GM18868 (cell line): ENCODE data around the gene S100A3.
A peak's percentile ranks its signal among the peaks of the same experiment; 100 is the strongest.
"Not testable (repeated sequence)": the region's sequence is repeated elsewhere in the genome, so short reads cannot be mapped to it uniquely, and the experiment has no call there.

ENCODE experiments used
- ATAC-seq: cut with Tn5 transposase; IDR thresholded peaks from one replicate; pipeline ENCODE4 v1.9.1; 2021; ENCODE audit warnings: mild to moderate bottlenecking, moderate library complexity; ENCODE audit not compliant: unreplicated experiment

Gene S100A3, protein sequence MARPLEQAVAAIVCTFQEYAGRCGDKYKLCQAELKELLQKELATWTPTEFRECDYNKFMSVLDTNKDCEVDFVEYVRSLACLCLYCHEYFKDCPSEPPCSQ

DNA sequence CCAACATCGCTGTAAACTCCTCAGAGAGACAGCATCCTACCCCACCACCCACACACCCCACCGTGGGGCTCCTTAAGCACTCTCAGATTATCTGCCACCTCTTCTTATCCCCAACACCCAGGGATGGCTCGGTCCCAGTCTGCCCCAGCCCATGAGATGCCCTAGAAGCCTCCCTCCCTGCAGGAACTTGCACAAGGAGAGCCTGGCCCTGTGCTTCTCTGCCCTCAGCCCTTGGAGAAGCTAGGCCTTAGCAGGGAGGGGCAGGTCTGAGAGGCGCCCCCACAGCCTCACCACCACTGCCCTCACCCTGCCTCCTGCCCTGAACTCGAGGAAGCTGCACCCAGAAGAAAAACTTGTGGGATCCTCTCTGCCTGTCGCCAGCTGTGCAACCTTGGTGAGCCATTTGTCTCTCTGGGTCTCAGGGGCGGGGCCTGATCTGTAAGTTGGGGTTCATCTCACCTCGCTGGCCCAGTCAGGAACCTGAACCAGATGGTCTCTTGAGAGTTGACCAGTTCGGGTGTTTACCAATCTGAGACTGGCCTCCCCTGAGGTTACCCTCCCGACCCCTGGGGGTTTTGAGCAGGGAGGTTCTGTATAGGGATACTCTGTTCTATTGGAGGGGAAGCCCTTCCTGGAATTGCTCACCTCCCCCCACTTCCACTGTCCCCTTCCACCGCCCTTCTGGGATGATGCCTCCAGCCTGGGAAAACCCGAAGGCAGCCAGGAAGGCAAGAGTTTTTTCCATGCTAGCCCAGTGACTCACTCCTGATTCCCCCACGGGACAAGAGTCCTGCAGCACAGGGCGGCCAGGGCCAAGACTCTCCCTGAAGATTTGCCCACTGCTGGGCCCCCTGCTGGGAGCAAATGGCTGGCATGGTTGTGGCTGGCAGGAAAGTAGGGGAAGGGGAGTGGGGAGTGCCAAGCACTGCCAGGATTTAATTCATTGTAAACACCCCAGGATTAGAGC lies at the start of gene S100A3:
TSS of gene S100A3 (minus strand) at position 537 of the 967 bp plus-strand sequence. CDS start 773 bp downstream, outside the sequence.
- ATAC-seq = no peak

DNA sequence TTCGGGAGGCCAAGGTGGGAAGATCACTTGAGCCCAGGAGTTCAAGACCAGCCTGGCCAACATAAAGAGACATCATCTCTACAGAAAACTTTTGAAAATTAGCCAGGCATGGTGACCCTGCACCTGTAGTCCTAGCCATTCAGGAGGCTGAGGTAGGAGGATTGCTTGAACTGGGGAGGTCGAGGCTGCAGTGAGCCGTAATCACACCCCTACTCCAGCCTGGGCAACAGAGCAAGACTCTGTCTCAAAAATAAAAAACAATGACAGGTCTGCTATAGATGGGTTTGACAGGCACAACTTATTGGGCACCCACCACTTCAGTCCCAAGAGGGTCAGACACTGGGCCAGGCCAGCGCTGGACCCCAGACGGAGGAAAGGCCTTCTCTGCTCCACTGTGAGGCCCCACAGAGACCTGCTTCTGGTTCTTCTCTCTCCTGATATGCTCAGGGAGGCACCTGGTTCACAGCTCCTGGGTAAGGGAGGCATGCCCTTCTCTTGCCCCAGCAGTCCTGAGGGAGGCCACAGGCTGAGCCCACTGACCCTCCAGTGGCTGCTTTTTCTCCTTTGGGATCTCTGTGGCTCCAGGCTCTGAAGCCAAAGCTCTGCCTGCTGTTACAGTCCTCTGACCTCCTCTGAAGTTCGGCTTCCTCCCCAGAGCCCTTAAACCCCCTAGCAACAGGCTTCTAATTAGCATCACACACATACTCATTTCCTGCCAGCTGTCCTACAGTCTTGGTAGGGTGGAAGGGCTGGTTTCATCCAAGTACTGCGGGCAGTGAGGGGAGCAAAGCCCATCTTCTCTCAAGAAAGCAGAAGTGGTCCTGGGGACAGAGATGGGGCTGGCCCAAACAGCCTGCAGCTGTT lies 49.5 kb upstream of the S100A3 start:
- peak; percentile 95 for ATAC-seq

- ATAC-seq = no peak
Measured at GRCh38 chr1:153597206-153597605, 48.1 kb upstream of the S100A3 start.

- no peak for ATAC-seq
Measured at GRCh38 chr1:153592748-153593147, 43.7 kb upstream of the S100A3 start.

DNA sequence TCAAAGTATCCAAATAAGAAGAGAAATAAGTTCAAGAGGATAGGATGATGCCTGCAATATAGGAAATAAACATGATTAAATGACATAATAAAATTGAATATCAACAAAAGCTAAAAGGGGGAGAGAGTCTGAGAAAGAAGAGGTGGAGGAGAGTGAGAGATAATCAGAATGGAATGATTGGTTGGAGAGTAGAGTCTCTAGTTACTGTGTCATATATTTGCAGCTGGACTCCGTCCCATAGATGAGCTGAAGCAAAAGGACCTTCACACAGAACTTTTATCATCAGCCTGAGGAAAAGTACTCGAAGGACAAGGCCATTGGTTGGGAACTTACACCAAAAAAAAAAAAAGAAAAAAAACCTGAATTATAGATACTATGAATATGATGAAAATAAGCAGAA lies 39.4 kb upstream of the S100A3 start:
- ATAC-seq = no peak

GRCh38 chr1:153588033-153588432 lies 39.0 kb upstream of the S100A3 start:
- ATAC-seq = not testable (repeated sequence)

DNA sequence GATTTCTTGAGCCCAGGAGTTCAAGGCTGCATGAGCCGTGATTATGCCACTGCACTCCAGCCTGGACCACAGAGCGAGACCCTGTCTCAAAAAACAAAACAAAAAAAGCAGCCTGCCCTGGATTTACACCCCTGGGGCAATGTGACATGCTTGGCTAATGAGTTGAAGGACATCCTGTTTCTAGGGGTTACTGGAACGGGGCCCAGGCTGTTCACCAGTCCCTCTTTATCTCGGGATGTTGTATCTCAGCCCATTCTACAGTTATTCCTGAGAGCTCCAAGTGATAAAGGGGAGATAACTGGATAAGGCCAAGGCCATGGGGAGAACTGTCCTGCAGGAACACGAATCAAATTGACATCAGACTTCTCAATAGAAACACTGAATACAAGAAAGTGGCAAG lies 38.3 kb upstream of the S100A3 start:
- no peak for ATAC-seq

- ATAC-seq = no peak
Measured at GRCh38 chr1:153586347-153586746, 37.3 kb upstream of the S100A3 start.

- no peak for ATAC-seq
Measured at GRCh38 chr1:153585006-153585405, 35.9 kb upstream of the S100A3 start.

DNA sequence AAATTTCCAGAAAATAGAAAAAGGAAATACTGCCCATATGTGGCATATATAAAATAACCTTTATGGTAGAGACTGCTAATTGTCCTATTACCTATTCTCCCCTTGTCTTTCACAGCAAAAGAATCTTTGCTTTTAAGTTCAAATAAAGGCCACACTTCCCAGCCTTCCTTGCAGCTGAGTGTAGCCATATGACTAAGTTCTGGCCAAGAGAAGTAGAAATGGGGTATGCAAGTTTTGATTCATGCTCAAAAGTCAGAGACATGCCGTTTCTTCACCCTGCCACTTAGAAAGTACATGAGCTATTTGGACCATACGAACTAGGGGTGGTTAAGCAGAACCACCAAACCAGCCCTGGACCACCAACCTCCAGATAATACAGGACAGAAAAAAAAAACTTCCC lies 34.9 kb upstream of the S100A3 start:
- no peak for ATAC-seq

- ATAC-seq = not testable (repeated sequence)
Measured at GRCh38 chr1:153583514-153583913, 34.5 kb upstream of the S100A3 start.

- not testable (repeated sequence) for ATAC-seq
Measured at GRCh38 chr1:153582836-153583235, 33.8 kb upstream of the S100A3 start.

DNA sequence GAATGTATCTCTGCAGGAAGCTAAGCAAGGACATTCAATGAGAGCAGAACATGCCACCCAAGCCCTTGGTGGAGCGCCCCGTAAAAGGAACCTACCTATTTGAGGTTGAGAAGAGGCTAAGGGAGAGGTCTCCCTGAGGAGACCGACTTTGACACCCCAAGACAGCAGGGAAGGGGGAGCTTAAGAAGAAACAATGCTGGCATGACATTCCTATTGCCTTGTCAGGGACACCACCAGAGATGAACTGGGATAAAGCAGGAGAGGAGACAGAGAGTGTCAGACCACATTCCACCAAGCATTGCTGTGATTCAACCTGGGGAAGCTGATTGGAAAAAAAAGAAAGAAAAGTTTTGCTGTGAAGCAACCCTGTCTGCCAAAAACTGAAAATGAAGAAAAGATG lies 29.9 kb upstream of the S100A3 start:
- ATAC-seq = no peak

- ATAC-seq = no peak
Measured at GRCh38 chr1:153578490-153578889, 29.4 kb upstream of the S100A3 start.

- ATAC-seq = no peak
Measured at GRCh38 chr1:153577624-153578051, 28.6 kb upstream of the S100A3 start.

GRCh38 chr1:153577138-153577537 lies 28.1 kb upstream of the S100A3 start:
- ATAC-seq = no peak

- not testable (repeated sequence) for ATAC-seq
Measured at GRCh38 chr1:153575497-153575896, 26.4 kb upstream of the S100A3 start.

DNA sequence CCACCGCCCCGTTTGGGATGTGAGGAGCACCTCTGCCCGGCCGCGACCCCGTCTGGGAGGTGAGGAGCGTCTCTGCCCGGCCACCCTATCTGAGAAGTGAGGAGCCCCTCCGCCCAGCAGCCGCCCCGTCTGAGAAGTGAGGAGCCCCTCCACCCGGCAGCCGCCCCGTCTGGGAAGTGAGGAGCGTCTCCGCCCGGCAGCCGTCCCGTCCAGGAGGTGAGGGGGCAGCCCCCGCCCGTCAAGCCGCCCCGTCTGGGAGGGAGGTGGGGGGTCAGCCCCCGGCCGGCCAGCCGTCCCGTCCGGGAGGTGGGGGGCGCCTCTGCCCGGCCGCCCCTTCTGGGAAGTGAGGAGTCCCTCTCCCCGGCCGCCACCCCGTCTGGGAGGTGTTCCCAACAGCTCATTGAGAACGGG lies 26.0 kb upstream of the S100A3 start:
- not testable (repeated sequence) for ATAC-seq

DNA sequence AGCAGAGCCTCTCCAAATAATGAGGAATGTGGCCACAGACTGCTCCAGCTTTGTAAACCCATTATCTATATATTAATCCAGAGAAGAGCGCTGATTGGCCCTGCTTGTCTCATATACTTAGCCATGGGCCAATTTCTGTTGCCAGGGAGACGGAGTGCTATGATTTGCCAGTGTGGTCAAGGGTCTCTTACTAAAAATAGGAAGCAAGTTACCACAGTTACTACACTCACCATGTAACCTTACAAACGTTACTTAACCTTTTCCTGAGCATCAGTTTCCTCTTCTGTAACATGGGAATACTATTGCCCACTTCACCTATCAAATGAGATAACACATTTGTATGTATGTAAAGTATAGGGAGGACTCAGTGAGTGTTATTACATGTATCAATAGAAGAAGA lies 24.3 kb upstream of the S100A3 start:
- no peak for ATAC-seq

DNA sequence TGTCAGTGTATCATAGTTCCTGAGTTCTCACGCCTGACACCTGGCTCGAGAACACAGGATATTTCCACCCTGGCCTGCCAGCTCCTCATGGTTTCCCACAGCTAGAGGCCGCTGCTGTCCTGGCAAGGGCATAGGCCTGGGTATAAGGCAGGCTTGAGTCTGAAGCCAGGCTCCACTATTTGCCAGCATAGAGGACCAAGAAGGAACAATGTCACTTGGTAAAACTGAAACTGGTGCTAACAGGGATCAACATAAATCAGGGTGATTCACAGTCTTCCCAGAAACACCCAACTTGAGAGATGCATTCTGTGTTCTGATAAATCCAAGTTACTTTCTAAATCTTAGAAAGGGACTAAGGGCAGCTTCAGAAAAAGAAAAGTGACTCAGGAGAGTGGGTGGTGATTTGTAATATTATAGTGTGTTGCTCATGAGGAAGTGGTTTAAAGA lies 23.5 kb upstream of the S100A3 start:
- peak; percentile 69 for ATAC-seq

DNA sequence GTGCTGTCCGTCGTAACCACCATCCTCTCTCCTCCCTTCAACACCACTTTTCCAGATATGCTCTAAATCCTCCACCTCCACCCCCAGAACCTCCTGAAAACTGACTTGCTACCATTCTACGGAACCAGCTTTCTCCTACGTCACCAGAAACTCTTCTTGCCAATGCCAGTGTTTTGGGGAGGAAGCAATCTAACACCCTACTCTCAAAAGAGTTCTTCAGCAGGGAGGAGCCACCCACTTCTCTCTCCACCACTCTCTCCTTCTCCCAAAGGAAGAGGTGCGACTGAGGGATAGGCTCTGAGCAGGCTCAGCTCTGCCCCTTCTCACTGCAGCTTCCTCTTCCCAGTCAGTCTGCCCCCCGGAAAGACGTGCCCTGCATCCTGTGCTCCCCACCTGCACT lies 22.6 kb upstream of the S100A3 start:
- ATAC-seq = no peak
